PC-9 (cell line): ENCODE data around the gene FAF1.

Experiments used
- CTCF ChIP-seq: fragments of 200-600 bp; sonication (generic); conservative IDR thresholded peaks from 2 replicates; pipeline ENCODE4 v1.6.1; 2017; ENCODE audit warnings: mixed run types, antibody characterized with exemption, mild to moderate bottlenecking, moderate library complexity
- EZH2 ChIP-seq: fragments of 200-600 bp; sonication (generic); IDR thresholded peaks from 2 replicates; pipeline ENCODE4 v1.8.0; 2017; ENCODE audit warnings: antibody characterized with exemption, low read depth

GRCh38 chr1:50750021-50750619 lies 209.9 kb downstream of the FAF1 start:
- TF ChIP-seq CTCF (peak; percentile 63), EZH2 (no peak)
